GM19452 (cell line): ENCODE data around the gene IL17RA.
A peak's percentile ranks its signal among the peaks of the same experiment; 100 is the strongest.

Experiments used
- ATAC-seq: cut with Tn5 transposase; IDR thresholded peaks from one replicate; pipeline ENCODE4 v1.9.1; 2021; ENCODE audit not compliant: unreplicated experiment

The IL17RA gene

GRCh38 chr22:17152971-17153370, 68.2 kb downstream of the IL17RA start:
- no peak for ATAC-seq

- no peak for ATAC-seq
Measured at GRCh38 chr22:17155941-17156340, 71.1 kb downstream of the IL17RA start.

GRCh38 chr22:17157714-17158113, 72.9 kb downstream of the IL17RA start:
- no peak for ATAC-seq

GRCh38 chr22:17158176-17158567, 73.4 kb downstream of the IL17RA start:
- no peak for ATAC-seq

- ATAC-seq = peak; percentile 76
Measured at GRCh38 chr22:17158568-17159503, 74.0 kb downstream of the IL17RA start, which contains the start of gene HDHD5. Gene HDHD5, minus strand, starts transcription at chr22:17159277. Its CDS starts 26 bp downstream, at chr22:17159251.

GRCh38 chr22:17159504-17159951, 74.7 kb downstream of the IL17RA start:
- peak; percentile 23 for ATAC-seq

- ATAC-seq = no peak
Measured at GRCh38 chr22:17161991-17162390, 77.2 kb downstream of the IL17RA start.

- ATAC-seq = no peak
Measured at GRCh38 chr22:17162731-17163130, 77.9 kb downstream of the IL17RA start.

- ATAC-seq = no peak
Measured at GRCh38 chr22:17164392-17165024, 79.7 kb downstream of the IL17RA start.
